Measurements from ENCODE around the gene ACOT7.

- no peak for TF ChIP-seq CTCF (IDR thresholded peaks at IDR 0.05)
- no peak for TF ChIP-seq POLR2AphosphoS5 (IDR thresholded peaks at IDR 0.05)
- TF ChIP-seq POLR2A (IDR thresholded peaks at IDR 0.05): no peak
These were observed 33.4 kb upstream of the ACOT7 start for GRCh38 chr1:6426972-6427350.

All from prostate gland (tissue), 2 donors.